ENCODE data around the gene GUCY1A1. TPM values are rescaled to one million over a fixed set of nuclear protein-coding genes. Genes with fewer than 3 reads are reported as not detected.

The GUCY1A1 gene
- total RNA-seq, 4 donors from 2014 or later = 29.4 to 45.6 (median 32.7) TPM

DNA sequence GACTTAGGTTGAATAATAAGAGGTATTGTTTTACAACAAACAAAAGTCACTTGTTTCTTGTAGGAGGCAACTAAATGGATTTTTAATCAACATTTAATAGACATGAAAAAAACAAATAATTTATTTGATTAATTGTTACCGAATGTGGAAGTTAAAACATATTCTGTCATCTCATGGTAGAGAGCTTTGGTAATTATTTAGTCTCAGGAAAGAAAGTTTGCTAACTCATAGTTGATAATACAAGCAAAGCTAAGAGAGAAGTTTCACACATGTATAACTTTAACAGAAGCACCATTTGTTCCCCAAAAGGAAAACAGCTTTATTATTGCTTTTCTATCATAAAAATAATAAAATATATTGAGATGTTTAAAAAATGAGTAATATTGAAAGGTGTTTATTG lies 44.9 kb downstream of the GUCY1A1 start:
- DNase-seq = no peak
- in situ Hi-C loops (cut with MboI; ENCODE audit: low pct_ligation_motif_present in 1 of 4, low pct_unique_long_range_greater_than_20kb in 1 of 4, low sequenced_read_pairs in 3 of 4) = no loop called here
- Histone ChIP-seq H3K36me3 (no peaks in the 10 kb centered on the region), H3K4me3 (no peak overlapping the region), H3K9me3 (no peaks in the 10 kb centered on the region), H3K27me3 (no peaks in the 10 kb centered on the region), H3K27ac (no peak overlapping the region), H3K4me1 (no peaks in the 10 kb centered on the region)
- WGBS, 2 donors (ENCODE audit: low coverage in 1 of 2) = 78 to 94% methylated on average over 1 of the region's 1 CpG
- TF ChIP-seq POLR2AphosphoS5 (IDR thresholded peaks at IDR 0.05) (no peak), EP300 (IDR thresholded peaks at IDR 0.05; ENCODE audit: low read depth) (no peak), POLR2A (IDR thresholded peaks at IDR 0.05) (no peak)
- TF ChIP-seq, protein P1, sequence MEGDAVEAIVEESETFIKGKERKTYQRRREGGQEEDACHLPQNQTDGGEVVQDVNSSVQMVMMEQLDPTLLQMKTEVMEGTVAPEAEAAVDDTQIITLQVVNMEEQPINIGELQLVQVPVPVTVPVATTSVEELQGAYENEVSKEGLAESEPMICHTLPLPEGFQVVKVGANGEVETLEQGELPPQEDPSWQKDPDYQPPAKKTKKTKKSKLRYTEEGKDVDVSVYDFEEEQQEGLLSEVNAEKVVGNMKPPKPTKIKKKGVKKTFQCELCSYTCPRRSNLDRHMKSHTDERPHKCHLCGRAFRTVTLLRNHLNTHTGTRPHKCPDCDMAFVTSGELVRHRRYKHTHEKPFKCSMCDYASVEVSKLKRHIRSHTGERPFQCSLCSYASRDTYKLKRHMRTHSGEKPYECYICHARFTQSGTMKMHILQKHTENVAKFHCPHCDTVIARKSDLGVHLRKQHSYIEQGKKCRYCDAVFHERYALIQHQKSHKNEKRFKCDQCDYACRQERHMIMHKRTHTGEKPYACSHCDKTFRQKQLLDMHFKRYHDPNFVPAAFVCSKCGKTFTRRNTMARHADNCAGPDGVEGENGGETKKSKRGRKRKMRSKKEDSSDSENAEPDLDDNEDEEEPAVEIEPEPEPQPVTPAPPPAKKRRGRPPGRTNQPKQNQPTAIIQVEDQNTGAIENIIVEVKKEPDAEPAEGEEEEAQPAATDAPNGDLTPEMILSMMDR (IDR thresholded peaks at IDR 0.05) = no peak
- intact Hi-C loops (cut with DNase I; ENCODE audit: low total_unique reads) = no loop called here

DNA sequence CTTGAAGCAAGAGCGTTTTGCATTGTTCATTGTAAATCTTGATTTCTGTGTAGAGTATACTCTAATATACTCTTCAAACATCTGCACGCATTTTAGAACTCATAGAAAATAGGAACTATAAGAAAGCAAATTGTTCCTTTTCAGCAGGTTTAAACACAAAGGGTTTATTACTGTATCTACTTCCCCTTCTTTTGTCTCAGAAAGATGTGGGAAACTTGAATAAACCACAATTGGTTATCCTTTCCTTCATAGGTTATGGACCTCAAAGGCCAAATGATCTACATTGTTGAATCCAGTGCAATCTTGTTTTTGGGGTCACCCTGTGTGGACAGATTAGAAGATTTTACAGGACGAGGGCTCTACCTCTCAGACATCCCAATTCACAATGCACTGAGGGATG lies 46.2 kb downstream of the GUCY1A1 start:
- no peak for DNase-seq
- no peaks in the 10 kb centered on the region for H3K27me3 ChIP-seq
- in situ Hi-C loops (cut with MboI; ENCODE audit: low pct_ligation_motif_present in 1 of 4, low pct_unique_long_range_greater_than_20kb in 1 of 4, low sequenced_read_pairs in 3 of 4) = no loop called here
- no peaks in the 10 kb centered on the region for H3K9me3 ChIP-seq
- no peaks in the 10 kb centered on the region for H3K4me1 ChIP-seq
- 68% methylated on average over 3 of the region's 3 CpGs for WGBS, 2 donors (ENCODE audit: low coverage in 1 of 2)
- TF ChIP-seq POLR2A (IDR thresholded peaks at IDR 0.05) (no peak), EP300 (IDR thresholded peaks at IDR 0.05; ENCODE audit: low read depth) (no peak), POLR2AphosphoS5 (IDR thresholded peaks at IDR 0.05) (no peak)
- TF ChIP-seq, protein P1 (IDR thresholded peaks at IDR 0.05) = no peak
- no peak overlapping the region for H3K4me3 ChIP-seq
- intact Hi-C loops (cut with DNase I; ENCODE audit: low total_unique reads) = no loop called here
- no peaks in the 10 kb centered on the region for H3K36me3 ChIP-seq
- no peak overlapping the region for H3K27ac ChIP-seq

DNA sequence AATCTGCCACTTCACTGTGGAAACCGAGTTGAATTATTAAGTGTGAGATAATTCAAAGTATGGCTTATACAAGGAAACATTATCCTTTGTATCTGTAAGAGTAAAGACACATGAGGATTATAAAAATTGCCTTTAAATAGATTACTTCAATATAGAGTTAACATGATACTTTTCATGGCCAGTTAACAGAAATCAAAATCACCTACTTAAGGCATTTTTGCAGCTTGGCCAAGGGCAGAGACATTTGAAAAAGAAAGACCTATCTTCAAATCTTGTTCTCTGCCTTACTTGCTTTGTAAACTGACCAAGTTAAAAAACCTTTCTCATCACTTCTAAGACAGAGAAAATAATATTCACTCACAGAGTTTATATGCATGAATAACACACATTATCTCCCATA lies 47.3 kb downstream of the GUCY1A1 start:
- Histone ChIP-seq H3K27me3 (no peaks in the 10 kb centered on the region), H3K4me1 (no peaks in the 10 kb centered on the region), H3K27ac (no peak overlapping the region), H3K36me3 (no peaks in the 10 kb centered on the region), H3K9me3 (no peaks in the 10 kb centered on the region), H3K4me3 (no peak overlapping the region)
- TF ChIP-seq POLR2A (IDR thresholded peaks at IDR 0.05) (no peak), POLR2AphosphoS5 (IDR thresholded peaks at IDR 0.05) (no peak), EP300 (IDR thresholded peaks at IDR 0.05; ENCODE audit: low read depth) (no peak)
- TF ChIP-seq, protein P1 (IDR thresholded peaks at IDR 0.05) = no peak
- DNase-seq = no peak
- in situ Hi-C loops (cut with MboI; ENCODE audit: low pct_ligation_motif_present in 1 of 4, low pct_unique_long_range_greater_than_20kb in 1 of 4, low sequenced_read_pairs in 3 of 4) = no loop called here
- intact Hi-C loops (cut with DNase I; ENCODE audit: low total_unique reads) = no loop called here
- 42 to 48% methylated on average over 1 of the region's 1 CpG for WGBS, 2 donors (ENCODE audit: low coverage in 1 of 2)

DNA sequence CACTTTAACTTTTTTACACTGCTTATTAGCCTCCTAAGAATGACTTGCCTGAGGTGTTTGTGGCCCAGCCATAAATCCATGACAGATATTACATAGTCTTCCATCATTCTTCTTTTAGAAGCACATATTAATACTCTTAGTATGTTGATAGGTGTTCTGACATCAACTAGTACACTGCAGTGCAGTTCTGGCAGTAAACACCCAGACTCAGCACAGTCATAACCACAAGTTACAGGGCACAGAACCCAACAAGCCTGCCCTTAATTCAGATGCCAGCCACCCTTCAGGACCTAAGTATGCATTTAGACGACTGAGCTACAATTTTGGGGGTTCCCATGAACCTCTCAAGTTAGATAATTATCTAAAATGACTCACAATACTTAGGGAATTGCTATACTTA lies 55.7 kb downstream of the GUCY1A1 start:
- Histone ChIP-seq H3K4me1 (no peaks in the 10 kb centered on the region), H3K4me3 (no peak overlapping the region), H3K27me3 (no peaks in the 10 kb centered on the region), H3K36me3 (no peaks in the 10 kb centered on the region), H3K9me3 (no peaks in the 10 kb centered on the region), H3K27ac (no peak overlapping the region)
- in situ Hi-C loops (cut with MboI; ENCODE audit: low pct_ligation_motif_present in 1 of 4, low pct_unique_long_range_greater_than_20kb in 1 of 4, low sequenced_read_pairs in 3 of 4) = no loop called here
- no peak for DNase-seq
- WGBS, 2 donors (ENCODE audit: low coverage in 1 of 2) = 65 to 67% methylated on average over 1 of the region's 1 CpG
- intact Hi-C loops (cut with DNase I; ENCODE audit: low total_unique reads) = no loop called here
- TF ChIP-seq, protein P1 (IDR thresholded peaks at IDR 0.05) = no peak
- TF ChIP-seq EP300 (IDR thresholded peaks at IDR 0.05; ENCODE audit: low read depth) = no peak
- TF ChIP-seq POLR2A (IDR thresholded peaks at IDR 0.05) = no peak
- TF ChIP-seq POLR2AphosphoS5 (IDR thresholded peaks at IDR 0.05) = no peak
